CD8-positive, alpha-beta memory T cell (primary cell): Measurements from ENCODE around the gene NKIRAS2. TPM values are rescaled to one million over a fixed set of nuclear protein-coding genes. Genes with fewer than 3 reads are reported as not detected.
"Not testable (repeated sequence)": the region's sequence is repeated elsewhere in the genome, so short reads cannot be mapped to it uniquely, and the experiment has no call there.

ENCODE experiments used
- CTCF ChIA-PET: fragments of 350-600 bp; sonication (Branson Sonifier 250); formaldehyde crosslinking; loops from one replicate; lab custom pipeline; 2021; ENCODE audit warnings: antibody characterized with exemption; lab: Charles Lee
- POLR2A ChIA-PET: fragments of 350-600 bp; sonication (Branson Sonifier 250); formaldehyde crosslinking; loops from one replicate; lab custom pipeline; 2021; ENCODE audit warnings: antibody characterized with exemption; lab: Charles Lee
- DNase-seq, 5 donors: peaks; one replicate each; pipeline versions ENCODE4 v3.0.0 to v3.0.0-alpha.2; 2020 to 2022; ENCODE audit warnings: mixed read lengths in 1 of 5
- H3K27ac ChIP-seq: one replicate; pipeline ENCODE4 v1.7.0; 2013; ENCODE audit warnings: low read depth, mild to moderate bottlenecking, low read length, moderate library complexity
- H3K27me3 ChIP-seq: 2 replicates; pipeline ENCODE4 v1.7.0; 2013; ENCODE audit warnings: low read length, mild to moderate bottlenecking; ENCODE audit not compliant: insufficient read depth, poor library complexity, severe bottlenecking
- H3K36me3 ChIP-seq: 2 replicates; pipeline ENCODE4 v1.7.0; 2013; ENCODE audit warnings: mild to moderate bottlenecking, low read length, moderate library complexity; ENCODE audit not compliant: insufficient read depth
- H3K4me1 ChIP-seq: 2 replicates; pipeline ENCODE4 v1.7.0; 2013; ENCODE audit warnings: mild to moderate bottlenecking, low read length, moderate library complexity; ENCODE audit not compliant: insufficient read depth
- H3K4me3 ChIP-seq: 2 replicates; pipeline ENCODE4 v1.7.0; 2013; ENCODE audit warnings: mild to moderate bottlenecking, low read length
- H3K9me3 ChIP-seq: 2 replicates; pipeline ENCODE4 v1.7.0; 2013; ENCODE audit warnings: mild to moderate bottlenecking, low read length
- H3K27ac Mint-ChIP-seq, 8 donors: one replicate each; pipeline ENCODE4 v1.8.0; 2020 to 2021; ENCODE audit warnings: mixed read lengths in 8 of 8, mild to moderate bottlenecking in 6 of 8, inconsistent platforms in 3 of 8, moderate library complexity in 3 of 8
- H3K27me3 Mint-ChIP-seq, 2 donors: one replicate each; pipeline ENCODE4 v1.8.0; 2020 to 2021; ENCODE audit warnings: mixed read lengths in 2 of 2, mild to moderate bottlenecking in 1 of 2, moderate library complexity in 1 of 2
- H3K36me3 Mint-ChIP-seq, 3 donors: one replicate each; pipeline ENCODE4 v1.8.0; 2020 to 2021; ENCODE audit warnings: mixed read lengths in 3 of 3, inconsistent platforms in 1 of 3, mild to moderate bottlenecking in 1 of 3
- H3K4me1 Mint-ChIP-seq, 3 donors: one replicate each; pipeline ENCODE4 v1.8.0; 2020 to 2021; ENCODE audit warnings: mixed read lengths in 3 of 3, inconsistent platforms in 1 of 3, mild to moderate bottlenecking in 1 of 3
- H3K4me3 Mint-ChIP-seq, 7 donors: one replicate each; pipeline ENCODE4 v1.8.0; 2020 to 2021; ENCODE audit warnings: mixed read lengths in 7 of 7, mild to moderate bottlenecking in 6 of 7, moderate library complexity in 4 of 7, inconsistent platforms in 2 of 7
- H3K9me3 Mint-ChIP-seq, 5 donors: one replicate each; pipeline ENCODE4 v1.8.0; 2020 to 2022; ENCODE audit warnings: mixed read lengths in 5 of 5, mild to moderate bottlenecking in 3 of 5, moderate library complexity in 2 of 5, inconsistent platforms in 1 of 5
- polyA plus RNA-seq: library from polyadenylated mRNA; unstranded; fragments of 300-500 nt; fragmentation: Illumina TruSeq; gene quantifications from one replicate; pipeline ENCODE4 v1.2.3, GENCODE V29; 2021
- total RNA-seq, 2 experiments: library from RNA; stranded (reverse); gene quantifications; one replicate each; pipeline ENCODE4 v1.2.3, GENCODE V29; 2021

Gene NKIRAS2
- total and polyA plus RNA-seq, 3 experiments from 2014 or later: 29.4 to 33.5 (median 31.3) TPM

- ChIA-PET POLR2A (interaction anchor here (1.6 kb wide), 1 partner anchor 92 kb away, joined by 9 read pairs; the partner anchor contains the start of gene DHX58), CTCF (interaction anchor here (1.1 to 1.6 kb wide), 11 partner anchors 10 to 509 kb away, joined by 3 to 10 read pairs (median 3); partner anchors contain the start of gene DHX58)
- H3K9me3 ChIP-seq, H3K27me3 Mint-ChIP-seq, DNase-seq, H3K9me3 Mint-ChIP-seq, H3K27me3 ChIP-seq: not testable (repeated sequence)
- Mint-ChIP-seq H3K27ac (peak overlapping the region in 6 of 8 donors; percentile 37 to 90 (median 60)), H3K4me3 (peak overlapping the region; percentile 86 to 100 (median 92)), H3K36me3 (peaks cover 0 to 49% (median 5%) of the 10 kb centered on the region in 3 donors), H3K4me1 (peaks cover 48 to 62% (median 61%) of the 10 kb centered on the region in 3 donors)
- H3K36me3 ChIP-seq: peaks cover 21% of the 10 kb centered on the region
- H3K4me3 ChIP-seq: peak overlapping the region; percentile 76
- H3K27ac ChIP-seq: peak overlapping the region; percentile 68
- peaks cover 49% of the 10 kb centered on the region for H3K4me1 ChIP-seq
These were observed 955 bp downstream of the NKIRAS2 start for GRCh38 chr17:42020845-42021244.

GRCh38 chr17:42023524-42024349 is 3.8 kb downstream of the NKIRAS2 start:
- Histone ChIP-seq H3K4me3 (no peak overlapping the region), H3K27me3 (no peaks in the 10 kb centered on the region), H3K4me1 (peaks cover 31% of the 10 kb centered on the region), H3K9me3 (no peaks in the 10 kb centered on the region), H3K27ac (peak overlapping the region; percentile 47), H3K36me3 (peaks cover 21% of the 10 kb centered on the region)
- Mint-ChIP-seq H3K27ac (peak overlapping the region in 3 of 8 donors; percentile 29 to 58 (median 43)), H3K27me3 (peaks cover 2 to 4% of the 10 kb centered on the region in 2 donors), H3K9me3 (no peaks in the 10 kb centered on the region), H3K4me1 (peaks cover 25 to 37% (median 35%) of the 10 kb centered on the region in 3 donors), H3K36me3 (peaks cover 0 to 35% (median 5%) of the 10 kb centered on the region in 3 donors), H3K4me3 (peak overlapping the region in 1 of 7 donors; percentile 40)
- no peak for DNase-seq
- POLR2A ChIA-PET: interaction anchor here (0.6 to 0.7 kb wide), 2 partner anchors 97 to 330 kb away, joined by 3 to 9 read pairs; no protein-coding TSS in a partner anchor
- CTCF ChIA-PET: interaction anchor here (0.6 to 10.4 kb wide), 9 partner anchors 8 to 115 kb away, joined by 3 to 109 read pairs (median 4); partner anchors contain the start of genes DHX58, KAT2A and ODAD4

- H3K27ac ChIP-seq: no peak overlapping the region
- Mint-ChIP-seq H3K36me3 (peaks cover 0 to 34% (median 5%) of the 10 kb centered on the region in 3 donors), H3K27me3 (peaks cover 2 to 4% of the 10 kb centered on the region in 2 donors), H3K4me3 (peak overlapping the region in 2 of 7 donors; percentile 32 to 64), H3K27ac (peak overlapping the region in 2 of 8 donors; percentile 79 to 88), H3K4me1 (peaks cover 17 to 25% (median 25%) of the 10 kb centered on the region in 3 donors), H3K9me3 (no peaks in the 10 kb centered on the region)
- peaks cover 21% of the 10 kb centered on the region for H3K4me1 ChIP-seq
- POLR2A ChIA-PET: no interaction called here
- H3K27me3 ChIP-seq: no peaks in the 10 kb centered on the region
- CTCF ChIA-PET: interaction anchor here (0.8 to 10.4 kb wide), 17 partner anchors 8 to 381 kb away, joined by 3 to 109 read pairs (median 3); partner anchors contain the start of genes CNP, DHX58, DNAJC7 and GHDC
- H3K9me3 ChIP-seq: no peaks in the 10 kb centered on the region
- peaks cover 21% of the 10 kb centered on the region for H3K36me3 ChIP-seq
- H3K4me3 ChIP-seq: no peak overlapping the region
- DNase-seq: no peak
These were observed 5.3 kb downstream of the NKIRAS2 start for GRCh38 chr17:42025191-42025579.

GRCh38 chr17:42025936-42026335 is 6.0 kb downstream of the NKIRAS2 start:
- H3K4me1 ChIP-seq: peaks cover 13% of the 10 kb centered on the region
- Mint-ChIP-seq H3K4me1 (peaks cover 11 to 17% (median 17%) of the 10 kb centered on the region in 3 donors), H3K27me3 (peaks cover 0 to 9% of the 10 kb centered on the region in 2 donors), H3K27ac (no peak overlapping the region), H3K36me3 (peaks cover 0 to 32% (median 5%) of the 10 kb centered on the region in 3 donors), H3K9me3 (no peaks in the 10 kb centered on the region), H3K4me3 (no peak overlapping the region)
- CTCF ChIA-PET: interaction anchor here (1.0 to 10.4 kb wide), 12 partner anchors 9 to 381 kb away, joined by 3 to 109 read pairs (median 5); partner anchors contain the start of genes CNP, DHX58, DNAJC7 and KAT2A
- POLR2A ChIA-PET: interaction anchor here (0.6 to 1.3 kb wide), 2 partner anchors 10 to 24 kb away, joined by 3 to 6 read pairs; no protein-coding TSS in a partner anchor
- H3K4me3 ChIP-seq: no peak overlapping the region
- no peak for DNase-seq
- H3K27ac ChIP-seq: no peak overlapping the region
- peaks cover 21% of the 10 kb centered on the region for H3K36me3 ChIP-seq
- no peaks in the 10 kb centered on the region for H3K27me3 ChIP-seq
- no peaks in the 10 kb centered on the region for H3K9me3 ChIP-seq

- Histone ChIP-seq H3K27ac (no peak overlapping the region), H3K4me1 (peaks cover 6% of the 10 kb centered on the region), H3K9me3 (no peaks in the 10 kb centered on the region), H3K4me3 (no peak overlapping the region), H3K27me3 (no peaks in the 10 kb centered on the region), H3K36me3 (peaks cover 21% of the 10 kb centered on the region)
- Mint-ChIP-seq H3K9me3 (no peaks in the 10 kb centered on the region), H3K36me3 (peaks cover 0 to 26% (median 5%) of the 10 kb centered on the region in 3 donors), H3K27me3 (peaks cover 0 to 9% of the 10 kb centered on the region in 2 donors), H3K4me3 (no peak overlapping the region), H3K4me1 (peaks cover 5 to 9% (median 8%) of the 10 kb centered on the region in 3 donors), H3K27ac (peak overlapping the region in 2 of 8 donors; percentile 32 to 88)
- ChIA-PET CTCF (interaction anchor here (1.0 to 10.4 kb wide), 5 partner anchors 10 to 90 kb away, joined by 3 to 109 read pairs (median 7); partner anchors contain the start of genes DHX58, DNAJC7 and KAT2A), POLR2A (interaction anchor here (1.3 kb wide), 1 partner anchor 23 kb away, joined by 3 read pairs; no protein-coding TSS in a partner anchor)
- DNase-seq: no peak
These were observed 7.1 kb downstream of the NKIRAS2 start for GRCh38 chr17:42026857-42027589.

GRCh38 chr17:42027590-42027889 is 7.7 kb downstream of the NKIRAS2 start:
- Histone ChIP-seq H3K9me3 (no peaks in the 10 kb centered on the region), H3K27ac (no peak overlapping the region), H3K4me3 (no peak overlapping the region), H3K27me3 (no peaks in the 10 kb centered on the region), H3K36me3 (peaks cover 16% of the 10 kb centered on the region), H3K4me1 (peaks cover 6% of the 10 kb centered on the region)
- no peak for DNase-seq
- Mint-ChIP-seq H3K9me3 (no peaks in the 10 kb centered on the region), H3K36me3 (peaks cover 0 to 21% (median 3%) of the 10 kb centered on the region in 3 donors), H3K4me3 (no peak overlapping the region), H3K27me3 (peaks cover 0 to 12% of the 10 kb centered on the region in 2 donors), H3K27ac (peak overlapping the region in 1 of 8 donors; percentile 32), H3K4me1 (peaks cover 3 to 5% (median 5%) of the 10 kb centered on the region in 3 donors)
- ChIA-PET CTCF (interaction anchor here (1.3 to 10.4 kb wide), 3 partner anchors 9 to 89 kb away, joined by 3 to 109 read pairs (median 3); partner anchors contain the start of genes DHX58 and KAT2A), POLR2A (no interaction called here)
